GM19468 (cell line): ENCODE data around the gene UST.
"Not testable (repeated sequence)": the region's sequence is repeated elsewhere in the genome, so short reads cannot be mapped to it uniquely, and the experiment has no call there.

Experiments
- ATAC-seq: cut with Tn5 transposase; IDR thresholded peaks from one replicate; pipeline ENCODE4 v1.9.1; 2021; ENCODE audit warnings: mild to moderate bottlenecking, moderate library complexity, moderate number of reproducible peaks; ENCODE audit not compliant: unreplicated experiment; ENCODE audit errors: extremely low read depth

UST gene

GRCh38 chr6:148855744-148856143 lies 108.9 kb downstream of the UST start:
- no peak for ATAC-seq

GRCh38 chr6:148857798-148858390 lies 111.1 kb downstream of the UST start:
- no peak for ATAC-seq

- ATAC-seq: not testable (repeated sequence)
These were observed 117.3 kb downstream of the UST start for GRCh38 chr6:148864132-148864531.

- no peak for ATAC-seq
These were observed 118.1 kb downstream of the UST start for GRCh38 chr6:148864941-148865340.

- peak; percentile 90 for ATAC-seq
These were observed 119.9 kb downstream of the UST start for GRCh38 chr6:148866657-148867268.

GRCh38 chr6:148867862-148868261 lies 121.0 kb downstream of the UST start:
- no peak for ATAC-seq

GRCh38 chr6:148868314-148868713 lies 121.5 kb downstream of the UST start:
- no peak for ATAC-seq

- no peak for ATAC-seq
These were observed 122.1 kb downstream of the UST start for GRCh38 chr6:148868901-148869300.

- ATAC-seq: no peak
These were observed 122.8 kb downstream of the UST start for GRCh38 chr6:148869585-148869984.

GRCh38 chr6:148873154-148873553 lies 126.3 kb downstream of the UST start:
- no peak for ATAC-seq

GRCh38 chr6:148873868-148874267 lies 127.0 kb downstream of the UST start:
- no peak for ATAC-seq

- no peak for ATAC-seq
These were observed 128.0 kb downstream of the UST start for GRCh38 chr6:148874698-148875293.

GRCh38 chr6:148878683-148879082 lies 131.9 kb downstream of the UST start:
- ATAC-seq: no peak

GRCh38 chr6:148880742-148881141 lies 133.9 kb downstream of the UST start:
- ATAC-seq: not testable (repeated sequence)

GRCh38 chr6:148881593-148882311 lies 134.9 kb downstream of the UST start:
- no peak for ATAC-seq

GRCh38 chr6:148883270-148883669 lies 136.4 kb downstream of the UST start:
- no peak for ATAC-seq

GRCh38 chr6:148884461-148884860 lies 137.6 kb downstream of the UST start:
- no peak for ATAC-seq

GRCh38 chr6:148885136-148885865 lies 138.5 kb downstream of the UST start:
- ATAC-seq: no peak

GRCh38 chr6:148885925-148886845 lies 139.4 kb downstream of the UST start:
- no peak for ATAC-seq
